GM15510 (cell line): ENCODE results near the gene SPR.

Experiments used
- POLR2A ChIP-seq: IDR thresholded peaks from 3 replicates; pipeline ENCODE4 v1.6.1; 2011; ENCODE audit warnings: borderline replicate concordance; ENCODE audit not compliant: insufficient read length; ENCODE audit errors: extremely low read depth

Gene SPR

GRCh38 chr2:72883356-72883962 is 3.7 kb upstream of the SPR start:
- no peak for TF ChIP-seq POLR2A

- TF ChIP-seq POLR2A = no peak
Measured at GRCh38 chr2:72886505-72887031, 640 bp upstream of the SPR start.

DNA sequence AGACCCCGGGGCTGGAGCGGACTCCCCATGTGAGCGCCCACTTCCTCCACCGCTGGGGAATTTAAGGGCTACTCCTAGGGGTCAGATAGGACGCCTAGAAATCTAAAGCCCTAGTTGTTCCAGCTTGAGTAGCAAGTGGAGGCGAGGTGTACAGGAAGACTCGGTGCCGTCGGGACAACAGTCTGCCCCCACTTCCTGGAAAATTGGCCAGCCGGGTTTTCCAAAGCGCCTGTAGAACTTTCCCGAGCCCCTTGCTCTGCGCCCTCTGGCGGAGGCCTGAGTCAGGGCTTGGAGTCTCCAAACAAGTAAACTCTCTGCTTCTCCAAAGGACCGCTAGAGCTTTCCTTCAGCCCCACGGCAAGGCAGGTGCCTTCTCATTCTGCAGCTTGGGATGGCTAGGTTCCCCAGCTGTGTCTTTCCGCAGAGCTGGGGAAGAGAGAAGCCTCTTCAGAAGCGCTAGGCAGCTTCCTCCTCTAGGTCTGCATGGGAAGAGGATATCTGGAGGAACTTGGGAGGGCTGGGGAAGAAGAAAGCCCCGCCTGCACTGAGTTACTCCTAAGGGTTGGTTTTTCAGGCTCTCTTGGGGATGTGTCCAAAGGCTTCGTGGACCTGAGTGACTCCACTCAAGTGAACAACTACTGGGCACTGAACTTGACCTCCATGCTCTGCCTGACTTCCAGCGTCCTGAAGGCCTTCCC is 681 bp downstream of the SPR start:
- no peak for TF ChIP-seq POLR2A

GRCh38 chr2:72888438-72889202 is 1.4 kb downstream of the SPR start:
- no peak for TF ChIP-seq POLR2A

GRCh38 chr2:72889991-72890390 is 2.8 kb downstream of the SPR start:
- TF ChIP-seq POLR2A = no peak

GRCh38 chr2:72891091-72891818 is 4.0 kb downstream of the SPR start:
- TF ChIP-seq POLR2A = no peak

DNA sequence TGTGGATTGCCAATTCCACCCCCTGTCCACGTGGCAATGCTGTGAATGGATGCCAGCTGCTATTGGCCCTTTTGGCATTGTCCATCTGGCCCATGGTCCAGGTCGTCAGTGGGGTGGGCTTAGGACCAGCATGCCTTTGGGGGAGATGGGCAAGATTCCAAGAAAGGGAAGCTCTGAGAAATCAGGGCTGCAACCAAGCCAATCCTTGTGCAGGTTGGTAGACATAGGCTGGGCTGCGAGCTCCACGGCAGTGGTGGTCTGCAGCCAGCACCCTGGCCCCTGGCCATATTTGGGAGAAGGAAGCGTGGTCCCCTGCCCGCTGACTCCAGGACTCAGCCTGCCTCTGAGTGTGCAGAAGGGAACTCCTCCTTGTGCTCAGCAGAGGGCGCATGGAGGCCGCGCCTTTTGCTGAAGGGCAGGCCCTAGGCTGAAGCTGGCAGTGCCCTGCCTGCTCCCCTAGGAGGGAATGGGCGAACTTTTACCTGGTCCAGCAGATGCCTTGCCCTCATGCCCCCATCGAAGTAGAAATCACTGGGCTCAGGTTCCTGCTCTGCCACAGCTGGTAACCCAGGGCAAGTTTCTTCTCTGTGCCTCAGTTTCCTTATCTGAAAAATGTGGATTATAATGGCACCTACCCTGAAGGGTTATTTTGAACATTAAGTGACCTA is 5.4 kb downstream of the SPR start:
- TF ChIP-seq POLR2A = no peak

DNA sequence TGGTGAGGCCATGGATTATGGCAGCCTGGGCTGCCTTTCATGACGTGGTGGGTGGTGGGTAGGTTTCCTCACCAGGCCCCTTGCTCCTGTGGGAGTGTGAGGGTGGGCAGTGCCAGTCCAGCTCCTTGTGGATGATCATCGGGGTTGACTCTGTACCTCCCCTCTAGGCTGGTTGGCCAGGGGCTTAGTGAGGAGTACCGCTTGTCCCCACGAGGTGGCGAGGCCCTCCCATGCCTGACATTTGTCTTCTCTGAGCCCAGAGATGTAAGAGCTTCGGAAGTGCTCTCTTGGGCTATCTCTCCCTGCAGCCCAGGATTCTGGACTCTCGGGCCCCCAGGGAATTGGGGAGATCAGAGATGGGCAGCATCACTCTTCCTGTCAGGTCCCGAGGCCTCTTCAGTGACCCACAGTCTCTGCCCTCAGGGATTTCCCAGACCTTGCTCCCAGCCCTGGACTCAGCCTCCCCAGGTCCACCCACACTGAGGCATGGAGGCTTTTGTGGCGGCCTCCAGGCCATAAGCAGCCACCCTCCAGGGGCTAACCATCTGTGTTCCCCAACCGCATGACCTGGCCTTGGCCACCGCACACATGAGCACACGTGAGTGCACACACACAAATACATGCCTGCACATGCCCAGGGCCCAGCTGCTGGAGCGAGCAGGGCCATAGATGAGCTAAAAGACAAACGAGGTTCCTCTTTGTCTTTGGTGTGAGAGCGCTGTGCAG is 6.5 kb downstream of the SPR start:
- TF ChIP-seq POLR2A = no peak

DNA sequence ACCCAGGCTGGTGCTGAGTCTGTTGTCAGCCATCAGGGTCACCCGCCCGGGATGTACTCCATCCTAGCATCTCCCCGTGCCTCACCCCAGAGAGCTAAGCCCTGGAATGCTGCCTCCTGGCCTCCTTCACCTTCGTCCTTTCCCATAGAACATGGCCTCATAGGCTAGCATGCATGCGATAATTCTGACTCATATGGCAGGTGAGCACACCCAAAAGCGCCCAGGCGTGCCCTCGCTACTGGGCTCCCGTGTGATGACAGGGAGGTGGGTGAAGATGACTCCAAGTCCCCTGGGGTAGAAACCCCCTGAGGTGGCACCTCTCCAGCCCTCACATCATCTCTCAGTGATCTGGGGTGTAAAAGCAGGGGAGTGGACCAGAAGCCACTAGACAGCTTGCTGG is 7.3 kb downstream of the SPR start:
- no peak for TF ChIP-seq POLR2A

GRCh38 chr2:72895154-72895553 is 7.9 kb downstream of the SPR start:
- no peak for TF ChIP-seq POLR2A

DNA sequence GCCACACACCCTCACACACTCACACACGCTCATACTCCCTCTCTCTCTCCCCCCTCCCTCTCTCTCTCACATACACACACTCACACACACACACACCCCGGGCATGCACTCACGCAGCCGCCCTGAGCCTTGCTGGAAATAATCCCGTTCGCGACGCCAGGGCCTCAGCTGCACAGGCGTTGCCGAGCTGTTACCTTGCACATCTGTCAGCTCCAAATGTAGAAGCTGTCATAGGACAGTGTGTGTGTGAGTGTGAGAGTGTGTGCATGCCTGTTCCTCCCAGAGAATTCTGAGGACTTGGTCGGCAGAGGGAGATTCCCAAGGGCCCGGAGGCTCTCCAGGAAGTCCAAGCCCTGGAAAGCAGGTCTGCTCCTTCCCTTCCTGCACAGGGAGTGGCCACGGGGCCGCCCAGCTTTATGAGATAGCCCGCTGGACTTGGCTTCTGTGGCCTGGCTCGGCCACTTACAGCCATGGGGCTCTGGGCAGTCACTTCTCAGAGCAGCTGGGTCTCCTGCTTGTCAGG is 8.6 kb downstream of the SPR start:
- no peak for TF ChIP-seq POLR2A

DNA sequence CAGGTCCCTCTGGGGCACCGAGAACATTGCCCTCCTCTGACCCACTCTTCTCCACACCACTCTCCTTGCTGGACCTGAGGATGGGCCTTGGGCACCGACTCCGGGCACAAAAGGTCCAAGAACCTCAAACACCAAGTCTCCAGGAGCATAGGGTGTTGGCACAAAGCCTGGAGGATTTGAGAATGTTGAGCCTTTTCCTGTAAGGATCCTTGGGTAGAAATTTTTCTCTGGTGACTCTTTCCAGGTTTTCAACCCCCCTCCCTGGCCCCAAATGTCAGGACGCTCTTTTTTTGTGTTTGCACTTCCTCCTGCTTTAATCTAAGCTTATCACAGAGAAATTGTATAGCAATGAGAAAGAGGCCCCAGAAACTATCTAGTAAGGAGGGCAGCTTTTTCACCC is 9.2 kb downstream of the SPR start:
- TF ChIP-seq POLR2A = no peak

- TF ChIP-seq POLR2A = no peak
Measured at GRCh38 chr2:72897785-72898584, 10.8 kb downstream of the SPR start.

DNA sequence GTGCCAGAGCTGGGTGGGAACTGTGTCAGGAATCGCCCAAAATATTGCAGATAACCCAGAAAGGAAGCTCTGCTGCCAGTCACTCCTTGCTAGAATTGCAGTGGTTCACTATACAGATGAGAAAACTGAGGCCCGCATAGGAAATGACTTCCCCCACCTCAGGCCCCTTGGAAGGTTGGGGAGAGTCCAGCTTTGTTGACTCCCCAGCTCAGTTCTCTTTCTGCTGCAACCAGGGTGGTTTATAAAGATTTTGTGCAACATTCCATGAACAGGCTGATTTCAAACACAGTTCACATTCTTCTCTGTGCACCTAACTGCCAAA is 11.3 kb downstream of the SPR start:
- no peak for TF ChIP-seq POLR2A
